CMK (cell line): ENCODE results near the gene MDK.
"Not testable (repeated sequence)": the region's sequence is repeated elsewhere in the genome, so short reads cannot be mapped to it uniquely, and the experiment has no call there.

ENCODE experiments used
- DNase-seq: peaks from one replicate; pipeline ENCODE4 v3.0.0-alpha.2; 2010; ENCODE audit warnings: low read depth

Gene MDK

GRCh38 chr11:46367244-46367915 lies 14.1 kb upstream of the MDK start:
- DNase-seq: no peak

GRCh38 chr11:46367916-46368267 lies 13.6 kb upstream of the MDK start:
- no peak for DNase-seq

- no peak for DNase-seq
Observed at GRCh38 chr11:46369458-46370152, 11.9 kb upstream of the MDK start.

GRCh38 chr11:46370253-46370652 lies 11.2 kb upstream of the MDK start:
- no peak for DNase-seq

- DNase-seq: not testable (repeated sequence)
Observed at GRCh38 chr11:46371262-46371661, 10.2 kb upstream of the MDK start.

- no peak for DNase-seq
Observed at GRCh38 chr11:46372086-46372485, 9.4 kb upstream of the MDK start.

- not testable (repeated sequence) for DNase-seq
Observed at GRCh38 chr11:46372501-46372900, 9.0 kb upstream of the MDK start.

GRCh38 chr11:46373787-46374740 lies 7.4 kb upstream of the MDK start:
- DNase-seq: no peak

- DNase-seq: no peak
Observed at GRCh38 chr11:46374815-46375214, 6.7 kb upstream of the MDK start.

GRCh38 chr11:46375392-46376101 lies 5.9 kb upstream of the MDK start:
- DNase-seq: no peak

GRCh38 chr11:46376258-46377050 lies 5.0 kb upstream of the MDK start:
- DNase-seq: no peak

- DNase-seq: no peak
Observed at GRCh38 chr11:46377290-46377689, 4.2 kb upstream of the MDK start.

- DNase-seq: no peak
Observed at GRCh38 chr11:46377831-46378230, 3.6 kb upstream of the MDK start.

- DNase-seq: no peak
Observed at GRCh38 chr11:46378296-46378695, 3.2 kb upstream of the MDK start.

GRCh38 chr11:46378811-46379481 lies 2.5 kb upstream of the MDK start:
- DNase-seq: no peak

GRCh38 chr11:46379482-46380293 lies 1.8 kb upstream of the MDK start:
- DNase-seq: not testable (repeated sequence)

GRCh38 chr11:46380340-46381047 lies 975 bp upstream of the MDK start:
- DNase-seq: no peak

- DNase-seq: no peak
Observed at GRCh38 chr11:46381819-46382645, 563 bp downstream of the MDK start.
